ENCODE results near the gene BNC2.

GRCh38 chr9:16413509-16414016 lies 456.9 kb downstream of the BNC2 start:
- TF ChIP-seq CTCF (conservative IDR thresholded peaks at IDR 0.05; ENCODE audit: low read depth, low read length) (no peak), EZH2phosphoT487 (IDR thresholded peaks at IDR 0.05; ENCODE audit: borderline replicate concordance, low read length) (no peak), EZH2 (IDR thresholded peaks at IDR 0.05; ENCODE audit: low read length, unreplicated experiment) (no peak)
